IMR-90 (cell line): Measurements from ENCODE around the gene KTI12. TPM values are rescaled to one million over a fixed set of nuclear protein-coding genes. Genes with fewer than 3 reads are reported as not detected.

Experiments used
- ATAC-seq: fragments of 200-7000 bp; cut with Tn5 transposase; 2 replicates; pipeline ENCODE4 v1.9.1; 2020; ENCODE audit warnings: low read depth, mild to moderate bottlenecking, moderate library complexity
- BruUV-seq: library from RNA; stranded (reverse); fragments of 400-500 nt; replicated peaks from 2 replicates; lab custom pipeline; 2021; lab: Mats Ljungman, UMichigan
- CTCF ChIA-PET: fragments of 300-600 bp; formaldehyde crosslinking; extraction: SDS; loops from one replicate; lab custom pipeline; 2021; ENCODE audit warnings: antibody characterized with exemption; lab: Yijun Ruan, JAX
- POLR2A ChIA-PET: fragments of 300-600 bp; sonication (Branson Sonifier 250); formaldehyde crosslinking; loops from one replicate; lab custom pipeline; 2022; ENCODE audit warnings: antibody characterized with exemption; ENCODE audit not compliant: unreplicated experiment; lab: Charles Lee
- DNase-seq: peaks from one replicate; pipeline ENCODE4 v3.0.0; 2013
- H2AFZ ChIP-seq: replicated peaks from 2 replicates; pipeline ENCODE3; 2013; ENCODE audit warnings: low read length, mild to moderate bottlenecking; ENCODE audit not compliant: poor library complexity
- H2AK5ac ChIP-seq: 2 replicates; pipeline ENCODE4 v1.6.1; 2013; ENCODE audit warnings: low read depth, low read length, inconsistent platforms
- H2AK9ac ChIP-seq: replicated peaks from 2 replicates; pipeline ENCODE3; 2013; ENCODE audit warnings: mild to moderate bottlenecking, low read depth, low read length, moderate library complexity; ENCODE audit not compliant: poor library complexity
- H2BK120ac ChIP-seq: 2 replicates; pipeline ENCODE4 v1.6.1; 2013; ENCODE audit warnings: low read depth, low read length, inconsistent platforms
- H2BK15ac ChIP-seq: 3 replicates; pipeline ENCODE4 v1.6.1; 2013; ENCODE audit warnings: low read depth, low read length, inconsistent platforms
- H2BK20ac ChIP-seq: 2 replicates; pipeline ENCODE4 v1.6.1; 2013; ENCODE audit warnings: low read depth, mild to moderate bottlenecking, inconsistent platforms, low read length, moderate library complexity
- H2BK5ac ChIP-seq: 2 replicates; pipeline ENCODE4 v1.6.1; 2013; ENCODE audit warnings: mild to moderate bottlenecking, low read depth, low read length, inconsistent platforms; ENCODE audit not compliant: poor library complexity, severe bottlenecking
- H3K14ac ChIP-seq: replicated peaks from 2 replicates; pipeline ENCODE4 v1.6.1; 2013; ENCODE audit warnings: low read depth, low read length, inconsistent platforms
- H3K18ac ChIP-seq: 2 replicates; pipeline ENCODE4 v1.6.1; 2013; ENCODE audit warnings: low read depth, low read length, control low read depth
- H3K23ac ChIP-seq: 2 replicates; pipeline ENCODE4 v1.6.1; 2013; ENCODE audit warnings: low read depth, low read length, inconsistent platforms
- H3K27ac ChIP-seq: 2 replicates; pipeline ENCODE4 v1.5.1; 2013; ENCODE audit warnings: mild to moderate bottlenecking, control low read depth, low read length; ENCODE audit not compliant: insufficient read depth
- H3K27me3 ChIP-seq: 2 replicates; pipeline ENCODE4 v1.6.1; 2013; ENCODE audit warnings: low read length; ENCODE audit not compliant: control insufficient read depth, insufficient read depth
- H3K36me3 ChIP-seq: 2 replicates; pipeline ENCODE4 v1.6.1; 2013; ENCODE audit warnings: low read length, mixed read lengths; ENCODE audit not compliant: control insufficient read depth, insufficient read depth
- H3K4ac ChIP-seq: 2 replicates; pipeline ENCODE4 v1.6.1; 2013; ENCODE audit warnings: low read depth, low read length, inconsistent platforms
- H3K4me1 ChIP-seq: 2 replicates; pipeline ENCODE4 v1.6.1; 2013; ENCODE audit warnings: low read length, mixed read lengths; ENCODE audit not compliant: control insufficient read depth, insufficient read depth
- H3K4me2 ChIP-seq: 2 replicates; pipeline ENCODE4 v1.6.1; 2013; ENCODE audit warnings: low read depth, mild to moderate bottlenecking, control low read depth, low read length, moderate library complexity
- H3K4me3 ChIP-seq: 2 replicates; pipeline ENCODE4 v1.5.1; 2013; ENCODE audit warnings: low read depth, mild to moderate bottlenecking, control low read depth, low read length, moderate library complexity; ENCODE audit not compliant: insufficient read depth
- H3K56ac ChIP-seq: 2 replicates; pipeline ENCODE4 v1.6.1; 2013; ENCODE audit warnings: low read length, inconsistent platforms; ENCODE audit not compliant: insufficient read depth; ENCODE audit errors: extremely low read depth
- H3K79me1 ChIP-seq, 2 experiments: 2 replicates each; pipeline ENCODE4 v1.6.1; 2013; ENCODE audit warnings: low read length in 2 of 2, inconsistent platforms in 1 of 2, low read depth in 1 of 2
- H3K9ac ChIP-seq: 2 replicates; pipeline ENCODE4 v1.6.1; 2013; ENCODE audit warnings: low read depth, low read length, control low read depth
- H3K9me1 ChIP-seq: 2 replicates; pipeline ENCODE4 v1.6.1; 2013; ENCODE audit warnings: low read length, inconsistent platforms; ENCODE audit not compliant: insufficient read depth
- H3K9me3 ChIP-seq: 2 replicates; pipeline ENCODE4 v1.6.1; 2013; ENCODE audit warnings: low read length; ENCODE audit not compliant: control insufficient read depth, insufficient read depth
- H4K20me1 ChIP-seq: 2 replicates; pipeline ENCODE4 v1.6.1; 2013; ENCODE audit warnings: low read length, inconsistent platforms; ENCODE audit not compliant: insufficient read depth
- H4K5ac ChIP-seq: 2 replicates; pipeline ENCODE4 v1.6.1; 2013; ENCODE audit warnings: mild to moderate bottlenecking, low read depth, low read length, control low read depth
- H4K8ac ChIP-seq, 2 experiments: 2 replicates each; pipeline ENCODE4 v1.6.1; 2013; ENCODE audit warnings: low read depth in 2 of 2, low read length in 2 of 2, control low read depth in 1 of 2, inconsistent platforms in 1 of 2
- H4K91ac ChIP-seq: 2 replicates; pipeline ENCODE4 v1.6.1; 2013; ENCODE audit warnings: low read depth, low read length, inconsistent platforms; ENCODE audit not compliant: insufficient read depth
- BHLHE40 ChIP-seq: fragments of 150-350 bp; IDR thresholded peaks from 2 replicates; pipeline ENCODE4 v1.6.1; 2016; ENCODE audit warnings: mild to moderate bottlenecking, low read depth, low read length
- CHD1 ChIP-seq: IDR thresholded peaks from 2 replicates; pipeline ENCODE4 v1.6.1; 2012; ENCODE audit warnings: low read depth, low read length, improper control_type of control experiment
- MAFK ChIP-seq: IDR thresholded peaks from 2 replicates; pipeline ENCODE4 v1.6.1; 2012; ENCODE audit warnings: low read depth, low read length, improper control_type of control experiment
- MAZ ChIP-seq: IDR thresholded peaks from 2 replicates; pipeline ENCODE4 v1.6.1; 2012; ENCODE audit warnings: low read depth, mild to moderate bottlenecking, low read length, improper control_type of control experiment, moderate library complexity, borderline replicate concordance
- MXI1 ChIP-seq: IDR thresholded peaks from 2 replicates; pipeline ENCODE4 v1.6.1; 2012; ENCODE audit warnings: low read depth, mild to moderate bottlenecking, low read length, moderate library complexity, borderline replicate concordance
- NFE2L2 ChIP-seq: fragments of 150-350 bp; IDR thresholded peaks from 2 replicates; pipeline ENCODE4 v1.6.1; 2016; ENCODE audit warnings: low read depth, mild to moderate bottlenecking, low read length
- POLR2A ChIP-seq: IDR thresholded peaks from 2 replicates; pipeline ENCODE4 v1.6.1; 2012; ENCODE audit warnings: mild to moderate bottlenecking, low read depth, low read length
- RAD21 ChIP-seq: IDR thresholded peaks from 2 replicates; pipeline ENCODE4 v1.6.1; 2012; ENCODE audit warnings: low read length, improper control_type of control experiment
- RFX5 ChIP-seq: IDR thresholded peaks from 2 replicates; pipeline ENCODE4 v1.8.0; 2012; ENCODE audit warnings: low read depth, mild to moderate bottlenecking, low read length, moderate library complexity
- USF2 ChIP-seq: fragments of 150-350 bp; IDR thresholded peaks from 2 replicates; pipeline ENCODE4 v1.6.1; 2017; ENCODE audit warnings: mild to moderate bottlenecking, antibody characterized with exemption, low read length, low read depth
- WGBS, 2 experiments: methylation state at CpG; one replicate each; pipeline versions ENCODE4 v1.1.5 to v1.1.7; 2013; ENCODE audit warnings: missing lambda C conversion rate in 2 of 2; ENCODE audit not compliant: insufficient read length in 1 of 2; ENCODE audit errors: extremely low coverage in 2 of 2; 5-methylcytosine and 5-hydroxymethylcytosine counted together
- dilution Hi-C: fragments of 300-500 bp; cut with HindIII; formaldehyde crosslinking; loops from one replicate; pipeline ENCODE4 v1.14.3; 2018; ENCODE audit warnings: low sequenced_read_pairs; ENCODE audit not compliant: unreplicated experiment
- in situ Hi-C: fragments of 300-500 bp; cut with MboI; formaldehyde crosslinking; loops from 3 replicates; pipeline ENCODE4 v1.14.3; 2019; ENCODE audit warnings: low sequenced_read_pairs, inconsistent platforms, mixed read lengths
- intact Hi-C: fragments of 100-400 bp; cut with micrococcal nuclease; formaldehyde crosslinking; loops from 2 replicates; pipeline ENCODE4 v1.10.0; 2022
- polyA plus RNA-seq, 3 experiments: library from polyadenylated mRNA; depleted of rRNA; stranded (reverse); fragments of >200 nt; gene quantifications; 2 replicates each; pipeline ENCODE4 v1.2.3, GENCODE V29; 2012; ENCODE audit warnings: low replicate concordance in 1 of 3
- total RNA-seq: library from RNA; depleted of rRNA; stranded (reverse); fragments of >200 nt; gene quantifications from 2 replicates; pipeline ENCODE4 v1.2.3, GENCODE V29; 2012

The KTI12 gene
- total and polyA plus RNA-seq, 2 of the 4 experiments (the other 2 are of a cell fraction) = 15.2 to 16.3 TPM

- H3K4me3 ChIP-seq = no peak overlapping the region
- H3K27me3 ChIP-seq = no peaks in the 10 kb centered on the region
- H2AK5ac ChIP-seq = no peak overlapping the region
- peaks cover 6% of the 10 kb centered on the region for H3K4me1 ChIP-seq
- no peak overlapping the region for H3K4ac ChIP-seq
- no peak for ATAC-seq
- CTCF ChIA-PET = no interaction called here
- TF ChIP-seq POLR2A (no peak), MXI1 (no peak), NFE2L2 (no peak), CHD1 (no peak), BHLHE40 (no peak), RFX5 (no peak), MAFK (no peak), MAZ (no peak), RAD21 (no peak), USF2 (no peak)
- dilution Hi-C loops (no loop called here), intact Hi-C loops (no loop called here), in situ Hi-C loops (no loop called here)
- peaks cover 16% of the 10 kb centered on the region for H4K20me1 ChIP-seq
- H3K36me3 ChIP-seq = peaks cover 13% of the 10 kb centered on the region
- no peak overlapping the region for H3K14ac ChIP-seq
- no peak overlapping the region for H2BK5ac ChIP-seq
- H2BK15ac ChIP-seq = no peak overlapping the region
- peaks cover 23 to 38% of the 10 kb centered on the region in 2 experiments for H3K79me1 ChIP-seq
- no peak overlapping the region for H2AK9ac ChIP-seq
- H3K9ac ChIP-seq = no peak overlapping the region
- no CpG with 5 or more reads among the region's 1 CpG for WGBS, 2 experiments
- H4K8ac ChIP-seq = no peak overlapping the region
- H2BK20ac ChIP-seq = no peak overlapping the region
- no peak overlapping the region for H2AFZ ChIP-seq
- no peak overlapping the region for H3K23ac ChIP-seq
- H2BK120ac ChIP-seq = no peak overlapping the region
- H3K27ac ChIP-seq = no peak overlapping the region
- no peak overlapping the region for H3K4me2 ChIP-seq
- no peak overlapping the region for H3K18ac ChIP-seq
- POLR2A ChIA-PET = no interaction called here
- no TSS peak for BruUV-seq
- no peak overlapping the region for H4K91ac ChIP-seq
- peaks cover 6% of the 10 kb centered on the region; the same call in 1 of the 2 replicates for H3K9me1 ChIP-seq
- no peak overlapping the region for H4K5ac ChIP-seq
- DNase-seq = no peak
- H3K9me3 ChIP-seq = no peaks in the 10 kb centered on the region
- no peak overlapping the region for H3K56ac ChIP-seq
Observed at GRCh38 chr1:52028328-52028727, 5.3 kb downstream of the KTI12 start.
